ENCODE results near the gene SERPINA6.
"Not testable (repeated sequence)": the region's sequence is repeated elsewhere in the genome, so short reads cannot be mapped to it uniquely, and the experiment has no call there.

The SERPINA6 gene

GRCh38 chr14:94354638-94355185, 31.6 kb upstream of the SERPINA6 start:
- DNase-seq = no peak

GRCh38 chr14:94354190-94354589, 31.1 kb upstream of the SERPINA6 start:
- not testable (repeated sequence) for DNase-seq

GRCh38 chr14:94349276-94349675, 26.1 kb upstream of the SERPINA6 start:
- no peak for DNase-seq

- DNase-seq = no peak
Measured at GRCh38 chr14:94348836-94349235, 25.7 kb upstream of the SERPINA6 start.

GRCh38 chr14:94346841-94347240, 23.7 kb upstream of the SERPINA6 start:
- no peak for DNase-seq

GRCh38 chr14:94346065-94346786, 23.1 kb upstream of the SERPINA6 start:
- DNase-seq = not testable (repeated sequence)

GRCh38 chr14:94345344-94346064, 22.4 kb upstream of the SERPINA6 start:
- peak in 1 of 51 donors; percentile 11 for DNase-seq

- no peak for DNase-seq
Measured at GRCh38 chr14:94344389-94344788, 21.3 kb upstream of the SERPINA6 start.

GRCh38 chr14:94343238-94344005, 20.3 kb upstream of the SERPINA6 start:
- DNase-seq = no peak

GRCh38 chr14:94342334-94342934, 19.3 kb upstream of the SERPINA6 start:
- peak in 9 of 51 donors; percentile 9 to 79 (median 33) for DNase-seq

GRCh38 chr14:94341656-94342333, 18.7 kb upstream of the SERPINA6 start:
- no peak for DNase-seq

- DNase-seq = no peak
Measured at GRCh38 chr14:94340533-94340932, 17.4 kb upstream of the SERPINA6 start.

- no peak for DNase-seq
Measured at GRCh38 chr14:94338023-94338422, 14.9 kb upstream of the SERPINA6 start.

GRCh38 chr14:94337274-94337673, 14.1 kb upstream of the SERPINA6 start:
- no peak for DNase-seq

GRCh38 chr14:94334872-94335271, 11.7 kb upstream of the SERPINA6 start:
- DNase-seq = no peak

- no peak for DNase-seq
Measured at GRCh38 chr14:94332587-94332986, 9.5 kb upstream of the SERPINA6 start.

- no peak for DNase-seq
Measured at GRCh38 chr14:94332063-94332583, 9.0 kb upstream of the SERPINA6 start.

GRCh38 chr14:94331462-94331861, 8.3 kb upstream of the SERPINA6 start:
- DNase-seq = no peak

GRCh38 chr14:94330857-94331256, 7.7 kb upstream of the SERPINA6 start:
- no peak for DNase-seq

- DNase-seq = no peak
Measured at GRCh38 chr14:94330432-94330831, 7.3 kb upstream of the SERPINA6 start.

GRCh38 chr14:94329857-94330256, 6.7 kb upstream of the SERPINA6 start:
- DNase-seq = no peak
